D721Med (cell line): ENCODE measurements around the gene NF1.

Source experiments
- DNase-seq: peaks from one replicate; pipeline ENCODE4 v3.0.0; 2011; ENCODE audit warnings: low spot score; ENCODE audit not compliant: insufficient read length
- FAIRE-seq: peaks from 2 replicates; lab custom pipeline; 2011; peaks lifted over from hg19 to GRCh38; lab: Jason Lieb, UNC
- TF ChIP-seq, protein P1 (sequence below): IDR thresholded peaks from 2 replicates; pipeline ENCODE4 v1.5.1; 2012; ENCODE audit warnings: mild to moderate bottlenecking, control low read depth; ENCODE audit not compliant: insufficient read depth; ENCODE audit errors: missing control alignments

NF1 gene

DNA sequence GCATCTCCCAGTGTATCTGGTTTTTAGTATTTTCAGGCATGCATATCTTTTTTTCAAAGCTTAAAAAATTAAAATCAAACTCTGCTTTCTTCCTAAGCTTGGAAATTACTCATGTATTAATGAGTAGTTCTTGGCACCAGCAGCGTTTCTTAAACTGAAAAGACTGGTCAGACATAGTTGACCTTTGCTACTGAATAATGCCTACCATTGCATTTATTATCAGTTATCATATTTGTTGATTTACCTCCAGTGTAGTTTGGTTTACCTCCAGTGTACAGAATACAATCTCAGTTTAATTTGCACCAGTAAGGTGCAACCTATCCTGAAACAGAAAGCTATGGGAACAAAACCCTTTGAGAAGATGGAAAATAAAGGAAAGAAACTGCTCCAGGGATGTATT, 261.2 kb downstream of the NF1 start:
- TF ChIP-seq, protein P1, sequence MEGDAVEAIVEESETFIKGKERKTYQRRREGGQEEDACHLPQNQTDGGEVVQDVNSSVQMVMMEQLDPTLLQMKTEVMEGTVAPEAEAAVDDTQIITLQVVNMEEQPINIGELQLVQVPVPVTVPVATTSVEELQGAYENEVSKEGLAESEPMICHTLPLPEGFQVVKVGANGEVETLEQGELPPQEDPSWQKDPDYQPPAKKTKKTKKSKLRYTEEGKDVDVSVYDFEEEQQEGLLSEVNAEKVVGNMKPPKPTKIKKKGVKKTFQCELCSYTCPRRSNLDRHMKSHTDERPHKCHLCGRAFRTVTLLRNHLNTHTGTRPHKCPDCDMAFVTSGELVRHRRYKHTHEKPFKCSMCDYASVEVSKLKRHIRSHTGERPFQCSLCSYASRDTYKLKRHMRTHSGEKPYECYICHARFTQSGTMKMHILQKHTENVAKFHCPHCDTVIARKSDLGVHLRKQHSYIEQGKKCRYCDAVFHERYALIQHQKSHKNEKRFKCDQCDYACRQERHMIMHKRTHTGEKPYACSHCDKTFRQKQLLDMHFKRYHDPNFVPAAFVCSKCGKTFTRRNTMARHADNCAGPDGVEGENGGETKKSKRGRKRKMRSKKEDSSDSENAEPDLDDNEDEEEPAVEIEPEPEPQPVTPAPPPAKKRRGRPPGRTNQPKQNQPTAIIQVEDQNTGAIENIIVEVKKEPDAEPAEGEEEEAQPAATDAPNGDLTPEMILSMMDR = no peak
- no peak for FAIRE-seq
- no peak for DNase-seq

DNA sequence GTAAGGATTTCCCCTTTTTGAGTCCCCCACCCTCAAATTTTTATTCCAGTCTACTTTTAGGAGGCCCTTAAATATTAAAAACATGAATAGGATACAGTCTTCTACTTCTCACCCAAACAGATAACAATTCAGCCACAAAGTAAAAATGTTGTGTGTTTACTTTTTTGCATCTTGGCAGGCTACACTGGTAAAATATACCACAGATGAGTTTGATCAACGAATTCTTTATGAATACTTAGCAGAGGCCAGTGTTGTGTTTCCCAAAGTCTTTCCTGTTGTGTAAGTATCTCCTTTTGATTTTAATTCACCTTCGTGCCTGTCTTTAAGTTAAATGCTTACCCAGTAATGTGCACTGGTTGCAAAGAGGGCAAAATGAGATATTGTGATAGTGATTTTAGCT, 262.3 kb downstream of the NF1 start:
- FAIRE-seq = no peak
- DNase-seq = no peak
- TF ChIP-seq, protein P1 = no peak

DNA sequence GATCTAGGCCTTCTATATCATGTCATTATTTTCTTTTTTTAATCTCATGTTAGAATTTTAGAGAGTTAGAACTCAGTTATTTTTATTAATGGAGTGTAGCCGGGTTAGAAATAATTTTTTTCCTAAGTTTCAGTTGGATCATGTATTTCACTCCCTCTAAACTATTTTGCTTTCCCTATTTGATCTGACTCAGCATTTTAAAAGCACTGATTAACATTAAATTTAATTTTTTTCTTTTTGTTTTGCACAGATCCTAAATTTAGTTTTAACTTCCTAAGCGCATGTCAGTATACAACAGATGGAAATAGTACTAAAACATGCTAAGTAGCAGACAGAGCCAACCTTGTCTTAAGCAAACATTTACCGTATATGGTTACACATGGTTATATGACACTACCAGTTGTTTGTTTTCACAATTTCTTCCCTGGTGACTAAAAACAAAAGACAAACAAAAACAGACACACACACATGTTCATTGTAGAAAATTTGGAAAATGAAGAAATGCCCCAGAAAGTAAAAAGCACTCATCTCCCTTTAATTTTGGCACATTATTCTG, 263.1 kb downstream of the NF1 start:
- TF ChIP-seq, protein P1 = no peak
- DNase-seq (no peak), FAIRE-seq (no peak)

DNA sequence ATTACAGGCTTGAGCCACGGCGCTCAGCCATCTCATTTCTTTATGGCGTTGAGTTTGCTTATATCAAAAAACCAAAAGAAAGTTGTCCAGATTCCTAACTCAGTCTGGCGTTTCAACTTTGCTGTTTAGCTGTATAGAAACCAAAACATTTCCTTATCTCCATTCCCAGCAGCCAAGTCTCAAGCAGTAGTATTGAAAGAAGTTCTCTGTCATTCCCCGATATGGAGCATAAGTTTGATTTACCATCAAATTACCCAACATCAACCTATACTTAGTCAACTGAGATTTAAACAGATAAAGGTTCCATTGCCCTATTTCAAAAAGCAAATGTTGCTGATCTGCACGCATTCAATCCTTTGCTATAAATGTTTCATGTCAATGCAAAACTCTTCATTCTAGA, 269.2 kb downstream of the NF1 start:
- TF ChIP-seq, protein P1 = no peak
- FAIRE-seq (no peak), DNase-seq (no peak)

DNA sequence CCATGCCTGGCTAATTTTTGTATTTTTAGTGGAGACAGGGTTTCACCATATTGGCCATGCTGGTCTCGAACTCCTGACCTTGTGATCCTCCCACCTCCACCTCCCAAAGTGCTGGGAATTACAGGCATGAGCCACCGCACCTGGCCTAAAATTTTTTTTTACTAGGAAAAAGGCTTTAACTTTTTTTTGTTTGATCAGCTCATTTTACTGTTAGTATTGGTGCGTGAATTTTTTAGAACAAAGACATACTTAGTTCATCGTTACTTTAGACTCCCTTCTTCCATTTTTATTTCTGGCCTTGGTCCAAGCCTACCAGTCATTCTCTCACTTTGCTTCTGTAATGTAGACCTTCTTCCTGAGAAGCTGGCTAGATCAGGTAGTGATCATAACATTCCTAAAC, 271.3 kb downstream of the NF1 start:
- TF ChIP-seq, protein P1 = no peak
- FAIRE-seq (no peak), DNase-seq (no peak)

DNA sequence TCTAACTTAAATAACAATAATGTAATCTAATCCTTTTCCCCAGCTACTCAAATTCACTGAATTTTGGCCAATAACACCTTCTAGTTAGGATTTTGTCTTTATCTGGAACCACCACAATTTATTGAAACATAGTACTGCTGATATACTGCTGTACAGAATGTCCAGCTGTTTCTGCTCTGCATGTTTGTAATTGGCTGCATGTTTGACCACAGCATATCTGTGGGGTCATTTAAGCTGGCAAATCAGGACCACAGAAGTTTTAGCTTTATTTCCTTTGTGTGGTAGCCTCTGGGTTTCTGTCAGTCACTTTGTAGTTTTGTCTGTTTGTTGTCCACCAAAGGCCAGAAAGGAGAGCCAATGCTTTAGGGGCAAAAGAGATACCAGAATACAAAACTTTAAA, 274.5 kb downstream of the NF1 start:
- no peak for DNase-seq
- TF ChIP-seq, protein P1 = no peak
- no peak for FAIRE-seq

DNA sequence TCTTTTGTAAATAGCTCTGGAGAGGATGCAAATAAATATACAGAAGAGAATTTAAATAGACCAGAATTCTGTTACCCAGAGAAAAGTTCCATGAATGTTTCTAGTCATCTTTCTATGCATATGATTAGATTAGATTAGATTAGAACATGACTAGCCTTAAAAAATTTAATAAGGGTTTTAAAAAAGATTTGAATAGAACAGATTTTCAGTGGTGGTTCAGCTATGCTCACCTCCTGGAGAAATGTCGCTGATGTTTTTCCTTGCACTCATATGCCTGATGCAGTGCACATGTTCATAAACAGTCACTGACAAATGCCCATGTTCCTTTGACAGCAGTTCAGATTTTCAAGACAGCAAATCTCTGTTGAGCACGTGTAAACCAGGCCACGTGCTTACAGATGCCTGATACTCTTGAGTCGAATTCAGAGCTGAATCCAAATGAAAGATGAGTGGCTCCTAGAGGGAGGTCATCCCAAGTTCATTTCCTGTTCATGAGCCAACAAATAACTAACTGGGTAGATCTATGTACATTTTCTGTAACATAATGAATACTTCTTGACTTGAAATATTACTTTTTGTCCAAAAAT, 276.8 kb downstream of the NF1 start:
- TF ChIP-seq, protein P1 = no peak
- FAIRE-seq = no peak
- no peak for DNase-seq
